Esophagus muscularis mucosa (tissue), 4 donors: ENCODE results near the gene GRPR. TPM values are rescaled to one million over a fixed set of nuclear protein-coding genes. Genes with fewer than 3 reads are reported as not detected.

ENCODE experiments used
- DNase-seq: peaks from one replicate; pipeline ENCODE4 v3.0.0-alpha.2; 2017; ENCODE audit errors: extremely low spot score
- H3K27ac ChIP-seq, 4 donors: fragments of 200-600 bp; sonication (generic); replicated peaks in 1 of 4; 1 replicate in 3 of 4; 2 replicates in 1 of 4; pipeline ENCODE4 v1.5.1; 2016 to 2019; ENCODE audit warnings: mild to moderate bottlenecking in 1 of 4
- H3K27me3 ChIP-seq, 4 donors: fragments of 200-600 bp; sonication (generic); one replicate each; pipeline versions ENCODE4 v1.5.1 to v1.6.0; 2016 to 2019
- H3K36me3 ChIP-seq, 4 donors: fragments of 200-600 bp; sonication (generic); one replicate each; pipeline ENCODE4 v1.5.1; 2016 to 2019
- H3K4me1 ChIP-seq, 4 donors: fragments of 200-600 bp; sonication (generic); one replicate each; pipeline ENCODE4 v1.5.1; 2016 to 2019
- H3K4me3 ChIP-seq, 4 donors: fragments of 200-600 bp; sonication (generic); 1 replicate in 2 of 4; 2 replicates in 2 of 4; pipeline ENCODE4 v1.5.1; 2016 to 2019; ENCODE audit warnings: mild to moderate bottlenecking in 4 of 4, moderate library complexity in 1 of 4
- H3K9me3 ChIP-seq, 4 donors: fragments of 200-600 bp; sonication (generic); 1 replicate in 3 of 4; 2 replicates in 1 of 4; pipeline ENCODE4 v1.5.1; 2016 to 2019
- EP300 ChIP-seq: sonication (generic); formaldehyde crosslinking; IDR thresholded peaks from one replicate; pipeline ENCODE4 v1.6.1; 2017; ENCODE audit warnings: antibody characterized with exemption
- POLR2A ChIP-seq: fragments of 450-650 bp; IDR thresholded peaks from one replicate; pipeline ENCODE4 v1.6.1; 2017; ENCODE audit warnings: antibody characterized with exemption, moderate library complexity, mild to moderate bottlenecking, low read depth
- POLR2AphosphoS5 ChIP-seq, 2 donors: sonication (generic); formaldehyde crosslinking; IDR thresholded peaks; one replicate each; pipeline ENCODE4 v1.6.1; 2017; ENCODE audit warnings: antibody characterized with exemption in 2 of 2
- WGBS: methylation state at CpG from one replicate; pipeline ENCODE4 v1.1.5; 2018; 5-methylcytosine and 5-hydroxymethylcytosine counted together
- intact Hi-C: fragments of 100-400 bp; cut with DNase I; formaldehyde crosslinking; loops from one replicate; pipeline ENCODE4 v1.15.1; 2023
- total RNA-seq, 4 donors: library from RNA; depleted of rRNA; stranded (reverse); fragments of >200 nt; gene quantifications; one replicate each; pipeline versions ENCODE4 v1.1.0 to v1.2.1, GENCODE V29; 2016
- TF ChIP-seq, protein P1 (sequence below), 3 experiments: fragments of 200-600 bp in 2 of 3; fragments of 450-650 bp in 1 of 3; sonication (generic) in 2 of 3; IDR thresholded peaks; one replicate each; pipeline ENCODE4 v1.5.1; 2017 to 2019; ENCODE audit warnings: antibody characterized with exemption in 3 of 3, mild to moderate bottlenecking in 2 of 3, moderate library complexity in 1 of 3

GRPR gene
- total RNA-seq, 4 donors from 2014 or later: 7.8 to 15.0 (median 12.4) TPM

DNA sequence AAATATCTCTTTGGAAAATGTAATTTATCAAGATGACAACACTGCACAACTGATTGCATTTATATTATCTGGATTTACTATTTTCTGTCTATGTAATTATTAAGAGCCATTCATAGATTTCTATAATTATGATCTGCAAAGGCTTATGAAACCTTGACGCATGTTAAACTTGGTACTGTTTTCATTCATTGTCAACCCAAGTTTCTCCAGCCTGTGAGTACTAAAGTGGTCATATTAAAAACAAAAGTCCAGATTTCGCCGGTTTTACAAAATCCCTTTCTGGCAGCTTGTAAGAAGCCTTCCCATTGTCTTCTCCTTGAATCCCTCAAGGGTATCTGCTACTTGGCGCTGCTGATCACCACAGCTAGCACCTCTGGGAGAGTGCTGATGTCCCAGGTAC lies 19.7 kb upstream of the GRPR start:
- Histone ChIP-seq H3K9me3 (no peaks in the 10 kb centered on the region), H3K27me3 (no peaks in the 10 kb centered on the region), H3K36me3 (no peaks in the 10 kb centered on the region), H3K4me1 (no peaks in the 10 kb centered on the region), H3K4me3 (no peak overlapping the region), H3K27ac (no peak overlapping the region)
- no peak for TF ChIP-seq POLR2A
- TF ChIP-seq, protein P1, sequence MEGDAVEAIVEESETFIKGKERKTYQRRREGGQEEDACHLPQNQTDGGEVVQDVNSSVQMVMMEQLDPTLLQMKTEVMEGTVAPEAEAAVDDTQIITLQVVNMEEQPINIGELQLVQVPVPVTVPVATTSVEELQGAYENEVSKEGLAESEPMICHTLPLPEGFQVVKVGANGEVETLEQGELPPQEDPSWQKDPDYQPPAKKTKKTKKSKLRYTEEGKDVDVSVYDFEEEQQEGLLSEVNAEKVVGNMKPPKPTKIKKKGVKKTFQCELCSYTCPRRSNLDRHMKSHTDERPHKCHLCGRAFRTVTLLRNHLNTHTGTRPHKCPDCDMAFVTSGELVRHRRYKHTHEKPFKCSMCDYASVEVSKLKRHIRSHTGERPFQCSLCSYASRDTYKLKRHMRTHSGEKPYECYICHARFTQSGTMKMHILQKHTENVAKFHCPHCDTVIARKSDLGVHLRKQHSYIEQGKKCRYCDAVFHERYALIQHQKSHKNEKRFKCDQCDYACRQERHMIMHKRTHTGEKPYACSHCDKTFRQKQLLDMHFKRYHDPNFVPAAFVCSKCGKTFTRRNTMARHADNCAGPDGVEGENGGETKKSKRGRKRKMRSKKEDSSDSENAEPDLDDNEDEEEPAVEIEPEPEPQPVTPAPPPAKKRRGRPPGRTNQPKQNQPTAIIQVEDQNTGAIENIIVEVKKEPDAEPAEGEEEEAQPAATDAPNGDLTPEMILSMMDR (IDR thresholded peaks at IDR 0.05): no peak
- TF ChIP-seq POLR2AphosphoS5 (IDR thresholded peaks at IDR 0.05): no peak
- TF ChIP-seq EP300: no peak
- 91% methylated on average over 4 of the region's 4 CpGs for whole genome bisulfite sequencing
- intact Hi-C loops: no loop called here
- DNase-seq: no peak

DNA sequence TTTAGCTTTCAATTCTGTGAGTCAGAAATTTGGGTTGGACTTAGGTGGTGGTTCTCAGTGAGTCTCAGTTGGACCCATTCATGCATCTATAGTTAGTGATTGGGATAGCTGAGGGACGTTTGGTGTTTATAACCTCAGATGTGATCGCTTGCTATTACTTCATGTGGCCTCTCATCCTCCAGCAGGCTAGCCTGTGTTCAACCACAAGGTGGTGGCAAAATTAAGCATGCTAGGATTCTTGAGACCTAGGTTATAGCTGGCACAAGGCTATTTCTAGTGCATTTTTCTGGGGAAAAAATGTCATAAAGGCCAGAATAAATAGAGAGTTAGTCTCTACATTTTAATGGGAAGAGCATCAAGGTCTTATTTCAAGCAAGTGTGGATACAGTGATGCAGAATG lies 10.9 kb upstream of the GRPR start:
- Histone ChIP-seq H3K27ac (no peak overlapping the region), H3K4me1 (peaks cover 0 to 29% (median 4%) of the 10 kb centered on the region in 4 donors), H3K9me3 (no peaks in the 10 kb centered on the region), H3K27me3 (peaks cover 0 to 4% (median 0%) of the 10 kb centered on the region in 4 donors), H3K4me3 (no peak overlapping the region), H3K36me3 (no peaks in the 10 kb centered on the region)
- TF ChIP-seq POLR2A: no peak
- TF ChIP-seq, protein P1 (IDR thresholded peaks at IDR 0.05): peak in 1 of 3 experiments; percentile 16
- intact Hi-C loops: no loop called here
- 76% methylated on average over 2 of the region's 2 CpGs for WGBS
- DNase-seq: no peak

DNA sequence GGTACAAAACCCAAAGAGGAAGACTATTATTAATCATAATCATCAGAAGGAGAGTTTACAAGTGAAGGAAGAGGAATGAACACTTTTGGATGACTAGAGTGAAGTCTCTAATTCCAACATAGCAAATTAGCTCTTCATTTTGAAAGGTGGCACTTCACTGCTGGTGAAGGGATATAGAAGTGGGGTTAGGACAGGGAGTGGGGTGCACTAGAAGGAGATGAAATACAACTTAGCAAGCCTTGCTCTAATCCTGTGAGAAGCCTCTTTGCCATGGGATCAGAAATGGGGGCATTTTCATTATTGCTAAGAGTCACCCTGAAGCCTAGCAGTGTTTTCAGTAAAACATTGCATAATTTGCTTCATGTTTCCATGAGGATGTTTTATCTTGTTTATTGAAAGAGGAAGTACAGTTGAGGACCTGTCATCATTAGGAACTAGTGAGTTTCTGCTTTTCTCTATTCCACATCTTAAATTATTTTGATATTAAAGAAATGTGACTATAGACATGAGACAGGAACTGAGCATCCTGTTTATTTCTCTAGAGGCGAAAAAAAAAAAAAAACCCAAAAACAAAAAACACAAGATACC lies 9.3 kb upstream of the GRPR start:
- Histone ChIP-seq H3K4me3 (no peak overlapping the region), H3K27me3 (peaks cover 0 to 4% (median 0%) of the 10 kb centered on the region in 4 donors), H3K36me3 (no peaks in the 10 kb centered on the region), H3K4me1 (peaks cover 0 to 29% (median 4%) of the 10 kb centered on the region in 4 donors), H3K9me3 (no peaks in the 10 kb centered on the region), H3K27ac (peak overlapping the region in 2 of 4 donors; percentile 5 to 47)
- 45% methylated on average over 1 of the region's 1 CpG for WGBS
- no peak for DNase-seq
- TF ChIP-seq EP300: no peak
- TF ChIP-seq POLR2A: no peak
- TF ChIP-seq POLR2AphosphoS5 (IDR thresholded peaks at IDR 0.05): no peak
- TF ChIP-seq, protein P1 (IDR thresholded peaks at IDR 0.05): no peak
- intact Hi-C loops: no loop called here

DNA sequence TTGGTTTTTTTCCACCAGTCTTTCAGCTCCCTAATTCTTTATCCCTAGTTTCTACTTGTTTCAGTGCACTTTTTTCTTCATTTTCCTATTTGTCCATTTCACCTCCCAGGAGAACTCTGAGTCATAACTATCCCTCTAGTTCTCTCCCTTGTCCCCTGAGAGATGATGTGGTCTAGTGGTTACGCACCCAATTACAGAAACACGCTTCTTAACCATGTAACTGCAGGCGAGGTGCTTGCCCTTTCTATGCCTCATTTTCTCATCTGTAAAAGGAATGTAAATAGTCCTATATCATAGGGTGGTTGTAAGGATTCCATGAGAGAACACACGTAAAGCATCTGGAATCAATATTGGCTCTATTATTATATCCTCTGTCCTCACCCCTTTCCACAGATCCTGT lies 8.8 kb upstream of the GRPR start:
- Histone ChIP-seq H3K4me3 (no peak overlapping the region), H3K9me3 (peaks cover 0 to 4% (median 0%) of the 10 kb centered on the region in 4 donors), H3K27ac (no peak overlapping the region), H3K27me3 (peaks cover 0 to 4% (median 0%) of the 10 kb centered on the region in 4 donors), H3K36me3 (no peaks in the 10 kb centered on the region), H3K4me1 (peaks cover 0 to 29% (median 4%) of the 10 kb centered on the region in 4 donors)
- WGBS: 88% methylated on average over 4 of the region's 4 CpGs
- TF ChIP-seq POLR2AphosphoS5 (IDR thresholded peaks at IDR 0.05): no peak
- TF ChIP-seq EP300: no peak
- no peak for TF ChIP-seq POLR2A
- TF ChIP-seq, protein P1 (IDR thresholded peaks at IDR 0.05): no peak
- intact Hi-C loops: no loop called here
- DNase-seq: no peak
